Measurements from ENCODE around the gene BPIFB2.

The BPIFB2 gene

DNA sequence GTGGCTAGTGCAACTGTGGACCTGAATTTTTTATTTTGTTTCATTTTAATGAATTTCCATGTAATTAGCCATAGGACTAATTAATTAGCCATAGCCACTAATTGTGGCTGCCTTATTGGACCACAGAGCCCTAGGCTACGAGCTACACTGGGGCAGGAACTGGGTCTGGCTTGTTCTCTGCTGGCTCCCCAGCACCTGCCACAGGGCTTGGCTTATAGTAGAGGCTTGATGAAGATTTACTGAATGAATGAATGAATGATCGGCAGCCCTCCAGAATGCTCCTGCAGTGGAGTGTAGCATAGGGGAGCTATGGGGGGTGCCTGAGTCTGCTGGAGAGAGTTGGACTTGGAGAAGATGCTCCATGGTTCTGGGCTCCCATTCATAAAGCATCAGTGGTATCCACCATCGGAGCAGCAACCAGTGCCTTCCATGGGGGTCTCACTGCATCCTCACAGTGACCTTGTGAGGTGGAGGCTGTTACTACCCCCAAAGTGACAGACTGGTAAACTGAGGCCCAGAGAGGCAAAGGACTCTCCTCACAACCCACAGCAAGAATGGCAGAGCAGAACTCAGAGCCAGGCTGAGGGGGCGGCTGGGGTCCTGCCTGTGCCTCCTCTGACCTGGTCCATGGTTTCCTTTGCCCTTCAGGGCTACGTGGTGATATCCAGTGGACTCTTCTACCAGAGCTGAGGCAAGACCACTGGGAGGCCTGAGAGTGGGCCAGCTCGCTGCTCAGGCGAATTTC is 15.4 kb downstream of the BPIFB2 start:
- no peak for DNase-seq

DNA sequence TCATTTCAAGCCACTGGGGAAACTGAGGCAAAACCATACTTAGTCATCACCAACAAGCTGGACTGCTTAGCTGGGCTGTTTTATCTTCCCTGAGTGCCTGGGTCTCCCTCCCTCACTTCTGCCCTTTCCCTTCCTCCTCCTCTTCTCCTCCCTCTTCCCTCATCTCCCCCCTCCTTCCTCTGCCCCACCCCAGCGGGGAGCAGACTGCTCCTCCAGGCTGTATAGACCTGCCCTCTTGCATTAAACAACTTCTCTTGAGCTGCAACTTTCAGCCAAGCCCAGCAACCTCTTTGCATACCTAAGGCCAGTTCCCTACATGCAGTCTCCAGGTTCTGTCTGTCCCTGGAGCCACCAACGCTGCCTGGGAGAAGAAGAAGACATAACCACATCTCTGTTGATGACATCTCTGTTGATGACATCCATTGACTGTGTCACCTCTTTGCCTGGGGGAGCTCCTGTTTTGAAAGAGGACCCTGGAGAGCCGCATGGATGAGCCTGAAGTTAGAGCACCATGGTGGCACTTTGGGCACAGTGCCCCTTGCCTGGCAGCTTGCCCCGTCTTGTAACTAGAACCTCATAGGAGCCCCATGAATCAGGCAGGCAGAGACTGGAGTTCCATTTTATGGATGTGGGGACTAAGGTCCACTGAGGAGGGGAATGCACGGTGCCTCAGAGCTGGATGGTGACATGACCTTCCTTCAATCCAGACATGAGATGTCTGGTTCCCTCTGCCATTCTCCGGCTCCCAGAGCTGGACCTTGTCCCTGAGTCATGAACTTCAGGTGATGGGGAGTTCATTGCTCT is 16.1 kb downstream of the BPIFB2 start:
- DNase-seq, result no peak

DNA sequence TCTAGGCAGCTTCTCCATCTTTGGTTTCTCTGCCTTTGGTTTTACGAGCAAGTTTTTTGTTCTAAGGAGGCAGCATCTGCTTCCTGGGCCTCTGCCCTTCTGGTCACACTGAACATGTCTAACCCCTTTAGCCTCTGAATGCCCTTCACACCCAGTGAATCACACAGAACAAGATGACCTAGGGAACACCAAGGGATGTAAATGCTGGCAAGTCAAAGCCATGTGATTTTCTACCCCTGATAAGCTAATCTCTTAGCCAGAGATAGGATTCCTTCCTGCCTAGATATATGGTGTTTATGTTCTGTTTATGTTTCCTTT is 16.7 kb downstream of the BPIFB2 start:
- DNase-seq, result no peak

DNA sequence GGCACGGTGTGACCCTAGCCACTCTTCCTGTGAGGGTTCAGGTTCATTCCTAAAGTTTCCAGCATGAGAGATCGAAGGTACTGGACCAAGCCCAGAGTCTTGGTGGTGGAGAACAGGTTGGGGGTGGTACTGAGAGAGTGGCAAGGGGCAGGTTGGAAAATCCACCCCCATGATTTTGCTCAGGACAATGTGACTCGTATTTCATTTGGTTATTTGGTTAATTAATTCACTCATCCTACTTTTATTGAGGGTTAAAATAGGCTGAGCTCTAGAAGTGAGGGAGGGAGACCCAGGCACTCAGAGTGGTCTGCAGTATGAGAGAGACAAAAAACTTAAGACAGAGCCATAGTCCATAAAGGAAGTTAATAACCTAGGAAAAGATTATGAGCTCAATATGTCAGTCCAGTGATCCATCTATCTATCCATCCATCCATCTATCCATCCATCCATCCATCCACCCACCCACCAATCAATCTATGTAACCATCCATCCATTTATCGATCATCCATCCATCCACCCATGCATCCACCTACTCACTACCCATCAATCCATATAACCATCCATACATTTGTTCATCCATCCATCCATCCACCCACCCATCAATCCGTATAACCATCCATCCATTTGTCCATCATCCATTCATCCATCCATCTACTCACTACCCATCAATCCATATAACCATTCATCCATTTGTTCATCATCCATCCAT is 17.3 kb downstream of the BPIFB2 start:
- no peak for DNase-seq

DNA sequence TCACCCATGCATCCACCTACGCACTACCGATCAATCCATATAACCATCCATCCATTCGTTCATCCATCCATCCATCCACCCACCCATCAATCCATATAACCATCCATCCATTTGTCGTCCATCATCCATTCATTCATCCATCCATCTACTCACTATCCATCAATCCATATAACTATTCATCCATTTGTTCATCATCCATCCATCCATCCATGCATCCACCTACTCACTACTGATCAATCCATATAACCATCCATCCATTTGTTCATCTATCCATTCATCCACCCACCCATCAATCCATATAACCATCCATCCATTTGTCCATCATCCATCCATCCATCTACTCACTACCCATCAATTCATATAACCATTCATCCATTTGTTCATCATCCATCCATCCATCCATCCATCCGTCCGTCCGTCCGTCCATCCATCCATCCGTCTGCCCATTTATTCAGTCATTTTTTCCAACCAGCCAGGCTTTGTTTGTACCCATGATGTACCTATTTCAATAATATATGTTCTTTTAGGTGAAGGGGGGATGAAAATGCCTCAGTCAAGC is 17.9 kb downstream of the BPIFB2 start:
- no peak for DNase-seq

DNA sequence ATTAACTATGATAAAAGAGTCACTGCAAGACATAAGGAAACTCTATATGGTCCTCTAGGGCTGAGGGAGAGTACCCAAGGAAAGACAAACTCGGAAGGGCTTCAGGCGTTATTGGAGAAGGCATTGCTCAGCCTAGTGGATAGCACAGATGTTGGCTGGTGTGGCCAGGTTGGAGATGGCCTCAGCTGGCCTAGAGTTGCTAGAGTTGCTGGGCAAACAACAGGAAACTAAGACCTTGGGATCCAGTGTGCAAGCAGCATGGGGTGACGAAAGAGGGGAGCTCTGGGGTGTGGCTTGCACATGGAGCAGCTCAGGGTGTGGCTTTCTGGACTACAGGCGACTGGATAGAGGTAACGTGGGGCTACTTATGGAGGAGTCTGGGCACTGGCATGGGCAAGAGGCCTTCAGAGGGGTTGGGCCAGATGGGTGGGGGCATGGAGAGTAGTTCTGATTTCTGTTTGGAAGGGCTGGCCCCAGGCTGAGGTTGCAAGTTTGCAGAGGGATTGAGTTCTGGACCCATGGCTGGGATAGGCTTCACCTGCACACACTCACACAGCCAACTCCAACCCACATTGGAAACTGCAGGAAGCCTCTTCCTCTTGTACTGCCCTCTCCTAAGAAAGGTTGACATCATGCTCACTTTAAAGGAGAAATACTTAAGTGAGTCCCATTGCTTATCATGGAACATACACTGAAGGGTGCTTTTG is 18.7 kb downstream of the BPIFB2 start:
- DNase-seq, result no peak

DNA sequence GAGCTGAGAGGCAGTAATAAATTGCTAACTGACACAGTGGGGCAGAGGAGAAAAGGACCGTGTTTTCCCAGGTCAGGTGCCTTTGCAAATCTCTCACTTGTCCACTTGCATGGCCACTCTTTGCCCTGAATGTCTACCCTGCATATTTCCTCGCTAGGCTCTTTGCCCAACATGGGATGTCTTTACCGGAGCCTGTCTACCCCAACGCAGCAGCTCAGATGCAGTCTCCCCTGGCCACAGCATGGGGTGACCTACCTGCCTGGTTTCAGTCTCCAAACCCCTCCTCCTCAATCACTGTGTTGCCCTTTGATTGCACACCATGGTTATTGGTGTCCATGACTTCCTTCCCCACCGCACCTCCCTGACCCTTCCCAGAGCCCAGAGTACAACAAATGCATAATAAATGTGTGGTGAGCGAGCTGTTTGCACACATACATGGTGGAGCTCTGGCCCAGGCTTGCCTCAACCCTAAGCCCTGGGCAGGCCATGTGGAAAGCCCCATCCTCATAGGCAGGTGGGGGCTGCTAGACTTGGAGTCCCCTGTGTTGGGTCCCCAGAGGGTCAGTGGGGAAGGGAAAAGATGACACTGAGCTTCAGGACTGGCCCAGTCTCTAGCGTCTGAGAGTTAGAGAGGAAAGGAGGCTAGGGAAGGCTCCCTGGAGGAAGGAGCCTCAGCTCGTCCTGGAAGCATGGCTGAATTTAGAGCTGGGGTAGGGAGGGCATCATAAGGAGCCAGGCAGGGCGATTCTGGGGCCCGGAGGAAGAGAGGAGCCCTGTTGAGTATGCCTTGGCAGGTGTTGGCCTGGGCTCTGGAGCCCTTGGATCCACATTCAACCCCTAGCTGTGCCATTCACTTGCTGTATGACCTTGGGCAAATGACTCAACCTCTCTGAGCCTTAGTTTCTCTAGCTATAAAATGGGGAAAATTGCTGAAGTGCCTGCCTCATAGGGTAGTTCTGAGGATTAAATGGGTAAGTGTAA is 19.6 kb downstream of the BPIFB2 start:
- no peak for DNase-seq

DNA sequence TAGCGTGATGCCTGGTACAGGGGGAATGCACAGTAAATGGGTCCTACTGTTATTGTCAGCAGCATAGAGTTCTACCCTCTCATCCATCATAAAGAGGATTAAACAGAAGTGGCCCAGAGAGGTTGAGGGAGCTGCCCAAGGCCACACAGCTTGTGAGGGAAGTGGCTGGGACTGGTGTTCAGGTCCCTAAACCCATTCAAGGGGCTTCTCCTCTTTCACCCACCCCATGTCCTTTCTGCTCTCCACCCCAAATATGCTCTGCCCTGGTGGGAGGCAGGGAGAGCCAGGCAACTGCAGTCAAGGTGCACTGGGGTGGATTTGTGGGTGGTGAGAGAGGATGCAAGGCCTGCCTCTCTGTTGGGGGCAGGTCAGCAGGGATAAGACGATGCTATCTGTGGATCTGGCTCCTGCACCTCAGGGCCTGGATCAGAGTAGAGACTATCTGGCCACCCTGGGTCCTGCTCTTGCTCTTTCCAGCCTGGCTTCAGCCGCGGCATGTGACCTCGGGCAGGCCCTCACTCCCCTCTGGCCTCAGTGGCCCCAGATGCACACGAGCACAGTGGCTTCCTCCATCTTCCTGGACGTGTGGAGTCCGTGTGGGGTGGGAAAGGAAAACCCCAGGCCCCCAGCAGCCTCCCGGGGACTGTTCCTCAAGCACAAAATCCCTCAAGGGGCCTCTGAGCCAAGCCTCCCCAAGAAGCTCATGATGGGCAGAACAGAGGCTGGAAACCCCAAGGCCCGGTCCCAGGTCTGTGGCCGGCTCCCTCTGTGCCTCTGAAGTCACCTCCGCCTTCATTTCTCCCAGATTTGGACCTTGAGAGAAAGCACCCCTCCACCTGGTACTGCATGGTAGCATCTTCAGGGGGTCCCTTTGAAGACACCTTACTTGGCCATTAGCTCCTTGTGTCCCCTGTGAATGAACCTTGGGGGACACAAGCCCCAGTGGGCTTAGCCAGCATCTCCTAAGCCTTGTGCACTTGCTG is 20.6 kb downstream of the BPIFB2 start:
- no peak for DNase-seq

DNA sequence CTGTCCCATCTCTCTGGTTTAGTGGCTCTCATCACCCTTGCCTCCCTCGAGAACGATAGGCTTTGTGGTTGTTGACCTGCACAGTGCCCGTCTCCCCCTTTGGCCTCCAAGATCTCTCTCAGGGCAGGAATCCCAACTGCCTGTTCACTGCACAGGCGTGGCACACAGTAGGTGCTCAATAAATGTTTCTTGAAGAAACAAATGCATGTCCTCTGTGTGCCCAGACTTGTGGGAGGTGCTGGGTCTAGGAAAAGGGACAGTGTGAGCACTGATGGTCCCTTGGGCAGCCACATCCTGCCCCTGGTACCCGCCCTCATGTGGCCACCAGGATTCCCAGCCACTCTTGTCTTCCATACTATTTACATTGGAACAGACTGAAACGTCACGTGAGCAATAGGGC is 21.4 kb downstream of the BPIFB2 start:
- no peak for DNase-seq

DNA sequence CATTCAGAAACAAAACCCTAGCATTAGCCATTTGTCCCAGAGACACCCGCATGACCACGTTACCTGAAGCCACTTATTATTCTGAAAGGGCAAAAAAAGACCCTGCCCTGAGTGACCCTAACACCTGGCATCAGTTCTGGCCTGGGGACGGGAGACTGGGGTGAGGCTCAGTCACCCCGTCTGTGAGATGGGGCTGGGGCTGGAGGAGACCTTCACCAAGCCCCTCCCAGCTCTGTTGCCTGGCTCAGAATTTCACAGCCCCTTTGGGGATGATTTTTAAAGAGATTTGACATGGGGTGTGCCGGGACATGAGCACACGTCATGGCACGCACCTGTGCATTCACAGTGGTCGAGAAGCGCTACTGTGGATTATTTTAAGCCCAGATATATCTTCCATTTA is 22.6 kb downstream of the BPIFB2 start:
- DNase-seq, result no peak

DNA sequence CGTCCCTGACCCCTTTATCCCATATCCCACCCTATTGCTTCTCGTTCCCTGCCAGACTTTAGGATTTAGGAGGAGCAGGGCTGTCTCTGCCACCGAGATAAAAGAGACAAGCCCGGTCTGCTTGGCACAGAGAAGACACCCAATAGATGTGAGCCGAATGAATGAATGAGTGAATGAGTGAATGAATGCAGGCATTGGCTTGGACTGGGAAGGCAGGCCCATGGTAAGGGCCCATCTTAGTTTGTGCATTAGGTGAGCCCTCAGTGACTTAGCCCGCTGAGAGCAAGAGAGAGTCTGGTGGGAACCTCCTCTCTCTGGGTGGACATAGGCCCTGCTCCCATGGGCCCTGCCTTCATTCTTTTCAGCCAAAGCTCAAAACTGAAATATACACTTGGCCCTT is 23.1 kb downstream of the BPIFB2 start:
- no peak for DNase-seq

DNA sequence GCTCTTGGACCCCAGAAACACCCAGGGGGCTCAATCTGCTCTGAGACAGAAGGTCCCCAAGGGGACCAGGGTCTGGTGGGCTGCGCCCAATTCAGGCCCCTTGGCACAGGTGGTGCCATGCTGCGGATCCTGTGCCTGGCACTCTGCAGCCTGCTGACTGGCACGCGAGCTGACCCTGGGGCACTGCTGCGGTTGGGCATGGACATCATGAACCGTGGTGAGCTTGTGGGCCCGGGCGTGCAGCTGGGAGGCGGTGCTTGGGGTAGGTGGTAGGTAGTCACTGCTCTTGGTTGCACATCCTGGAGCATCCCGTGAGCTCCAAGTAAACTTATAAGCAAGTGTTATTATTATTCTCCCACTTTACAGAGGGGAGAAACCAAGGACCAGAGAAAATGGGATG is 24.0 kb downstream of the BPIFB2 start, which contains the start of gene BPIFB6:
TSS of gene BPIFB6 (plus strand) at position 118 of the 400 bp plus-strand sequence. CDS start at position 118, 0 bp downstream.
- DNase-seq, result no peak

DNA sequence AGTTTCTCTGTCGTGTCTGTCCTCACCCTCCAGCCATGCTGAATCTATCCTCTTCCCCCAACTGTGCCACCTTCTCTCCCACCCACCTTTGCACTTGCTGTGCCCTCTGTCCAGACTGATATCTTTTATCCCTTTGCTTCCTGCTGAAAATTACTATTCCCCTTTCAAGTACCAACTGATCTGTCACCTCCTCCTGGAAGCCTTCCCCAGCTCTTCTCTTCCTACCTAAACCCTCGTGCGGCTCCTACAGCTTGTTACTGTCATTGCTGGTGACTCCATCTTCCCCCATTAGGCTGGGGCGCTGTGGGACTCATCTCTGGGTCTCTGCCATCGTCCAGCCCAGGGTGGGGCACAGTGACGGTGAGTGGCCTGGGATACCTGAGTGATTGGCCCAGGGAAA is 25.1 kb downstream of the BPIFB2 start:
- DNase-seq, result no peak

DNA sequence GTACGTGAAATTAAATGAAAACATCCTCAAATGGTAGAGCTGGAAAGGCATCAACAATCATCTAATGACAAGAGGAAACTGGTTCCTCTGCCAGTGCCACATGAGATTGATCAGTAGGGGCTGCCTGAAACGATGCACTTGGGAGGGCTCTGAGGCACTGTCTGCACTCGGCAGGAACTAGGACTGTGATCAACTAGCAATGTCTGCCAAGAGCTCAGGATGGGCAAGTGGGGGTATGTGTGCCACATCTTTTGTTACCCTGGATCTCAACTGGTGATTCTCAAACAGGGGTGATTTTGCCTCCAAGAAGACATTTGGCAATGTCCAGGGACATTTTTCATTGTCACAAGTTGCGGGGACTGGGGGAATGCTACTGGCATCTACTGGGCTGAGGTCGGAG is 25.9 kb downstream of the BPIFB2 start:
- DNase-seq, result no peak

DNA sequence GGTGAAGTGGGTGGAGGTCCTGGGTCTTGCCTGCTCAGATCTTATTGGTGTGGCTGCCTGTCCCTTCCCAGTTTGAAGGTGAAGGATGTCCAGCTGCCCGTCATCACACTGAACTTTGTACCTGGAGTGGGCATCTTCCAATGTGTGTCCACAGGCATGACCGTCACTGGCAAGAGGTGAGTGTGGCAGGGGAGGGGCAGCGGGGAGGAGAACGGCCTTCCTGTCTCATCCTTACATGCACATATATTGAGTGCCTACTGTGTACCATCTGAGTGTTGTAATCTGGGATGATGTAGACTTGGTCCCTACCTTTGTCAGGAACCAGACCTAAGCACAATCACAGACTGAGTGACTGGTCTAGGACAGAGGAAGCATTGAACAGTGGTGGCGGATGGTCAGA is 26.6 kb downstream of the BPIFB2 start:
- no peak for DNase-seq

DNA sequence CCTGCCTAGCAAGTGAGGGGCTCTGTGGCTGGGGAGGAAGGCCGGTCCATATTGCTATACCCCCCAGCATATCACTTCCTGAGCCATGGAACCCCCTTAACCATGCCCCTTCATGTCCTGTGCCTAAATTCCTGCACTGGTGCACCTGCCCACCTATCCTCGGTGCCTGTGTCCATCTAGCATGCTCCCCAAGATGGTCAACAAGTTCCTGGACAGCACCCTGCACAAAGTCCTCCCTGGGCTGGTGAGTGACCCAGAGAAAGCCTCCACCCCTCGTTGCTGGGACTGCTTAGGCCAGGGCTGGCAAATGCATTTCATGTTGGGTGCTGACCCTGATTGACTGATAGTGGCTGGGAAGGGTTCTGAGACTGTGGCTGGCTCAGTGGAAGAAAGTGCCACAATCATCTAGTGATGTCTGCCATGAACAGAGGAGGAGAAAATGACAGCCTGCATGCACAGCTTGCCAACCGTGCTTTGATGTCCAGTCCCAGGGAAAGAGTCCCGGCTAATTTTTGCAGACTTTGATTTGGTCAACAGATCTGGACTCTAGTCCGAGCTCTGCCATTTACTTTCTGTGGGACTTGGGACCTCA is 27.5 kb downstream of the BPIFB2 start:
- DNase-seq, result no peak

DNA sequence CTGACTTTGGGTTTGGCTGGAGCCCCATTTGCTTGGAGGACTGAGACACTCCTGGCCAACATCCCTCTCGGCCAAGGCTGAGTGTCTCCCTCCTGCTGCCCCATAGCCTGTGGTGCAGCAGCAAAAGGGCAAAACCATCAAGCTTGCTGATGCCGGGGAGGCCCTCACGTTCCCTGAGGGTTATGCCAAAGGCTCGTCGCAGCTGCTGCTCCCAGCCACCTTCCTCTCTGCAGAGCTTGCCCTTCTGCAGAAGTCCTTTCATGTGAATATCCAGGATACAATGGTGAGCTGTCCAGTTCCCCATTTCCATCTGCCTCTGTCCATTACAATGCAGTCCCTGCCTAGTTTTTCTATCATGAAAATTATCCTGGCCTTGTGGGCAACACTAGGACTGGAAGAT is 30.0 kb downstream of the BPIFB2 start:
- no peak for DNase-seq

DNA sequence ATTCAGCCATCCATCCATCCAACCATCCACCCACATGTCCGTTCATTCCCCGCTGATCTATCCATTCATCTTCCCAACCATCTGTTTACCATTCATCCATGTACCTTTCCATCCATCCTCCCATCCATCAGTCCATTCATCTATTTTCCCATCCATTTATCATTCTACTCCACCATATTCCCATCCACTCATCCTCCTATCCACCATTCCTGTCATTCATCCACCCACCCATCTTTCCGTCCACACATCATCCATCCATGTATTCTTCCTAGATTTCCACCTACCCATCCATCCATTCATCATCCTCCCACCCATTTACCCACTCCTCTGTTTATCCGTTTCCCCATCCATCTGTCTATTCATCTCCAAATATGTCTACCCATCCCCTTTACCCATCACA is 30.7 kb downstream of the BPIFB2 start:
- no peak for DNase-seq

DNA sequence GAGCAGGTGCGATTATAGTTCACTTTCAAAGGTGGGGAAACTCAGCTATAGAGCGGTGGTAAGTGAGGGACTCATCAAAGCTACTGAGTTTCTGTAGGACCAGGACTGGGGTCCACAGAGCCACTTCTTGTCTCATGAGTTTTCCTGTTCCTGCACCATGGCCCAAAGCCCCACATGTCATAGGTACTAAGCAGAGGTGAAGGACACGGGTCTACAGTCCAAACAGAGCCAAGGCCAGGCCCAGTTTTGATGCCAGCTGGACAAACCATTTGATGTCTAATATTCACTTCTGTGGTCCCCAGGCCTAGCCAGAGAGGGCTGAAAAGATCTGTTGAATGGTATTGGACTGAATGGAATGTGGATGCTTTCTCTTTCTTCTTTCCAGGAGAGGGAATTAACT is 34.9 kb downstream of the BPIFB2 start:
- no peak for DNase-seq

All from T-helper 9 cell (primary cell).